ENCODE data around the gene NAT9.

DNA sequence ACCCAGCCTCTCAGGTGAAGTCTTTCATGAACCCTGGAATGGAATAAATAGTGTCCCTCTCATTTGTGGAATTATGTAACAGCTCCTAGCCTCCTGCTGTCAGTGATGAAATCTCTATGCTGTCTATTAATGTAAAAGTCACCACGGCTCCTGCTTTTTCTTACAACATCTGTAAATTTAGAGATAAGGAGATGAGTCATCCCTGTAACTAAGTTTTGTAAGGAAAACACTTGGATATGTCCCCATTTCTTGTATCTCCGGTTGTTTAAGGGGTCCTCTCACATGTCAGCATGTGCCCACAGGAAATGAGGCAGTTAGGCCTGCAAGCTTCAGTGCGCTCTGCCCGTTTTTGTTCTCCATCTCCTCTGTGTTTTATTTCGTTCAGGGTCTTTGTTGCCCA, 2.8 kb upstream of the NAT9 start:
- TF ChIP-seq, protein P1, sequence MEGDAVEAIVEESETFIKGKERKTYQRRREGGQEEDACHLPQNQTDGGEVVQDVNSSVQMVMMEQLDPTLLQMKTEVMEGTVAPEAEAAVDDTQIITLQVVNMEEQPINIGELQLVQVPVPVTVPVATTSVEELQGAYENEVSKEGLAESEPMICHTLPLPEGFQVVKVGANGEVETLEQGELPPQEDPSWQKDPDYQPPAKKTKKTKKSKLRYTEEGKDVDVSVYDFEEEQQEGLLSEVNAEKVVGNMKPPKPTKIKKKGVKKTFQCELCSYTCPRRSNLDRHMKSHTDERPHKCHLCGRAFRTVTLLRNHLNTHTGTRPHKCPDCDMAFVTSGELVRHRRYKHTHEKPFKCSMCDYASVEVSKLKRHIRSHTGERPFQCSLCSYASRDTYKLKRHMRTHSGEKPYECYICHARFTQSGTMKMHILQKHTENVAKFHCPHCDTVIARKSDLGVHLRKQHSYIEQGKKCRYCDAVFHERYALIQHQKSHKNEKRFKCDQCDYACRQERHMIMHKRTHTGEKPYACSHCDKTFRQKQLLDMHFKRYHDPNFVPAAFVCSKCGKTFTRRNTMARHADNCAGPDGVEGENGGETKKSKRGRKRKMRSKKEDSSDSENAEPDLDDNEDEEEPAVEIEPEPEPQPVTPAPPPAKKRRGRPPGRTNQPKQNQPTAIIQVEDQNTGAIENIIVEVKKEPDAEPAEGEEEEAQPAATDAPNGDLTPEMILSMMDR (IDR thresholded peaks at IDR 0.05) = no peak
- TF ChIP-seq POLR2A (IDR thresholded peaks at IDR 0.05) = no peak
